ENCODE results near the gene FOXD1.

GRCh38 chr5:73452215-73452614 is 3.6 kb upstream of the FOXD1 start:
- TF ChIP-seq EP300 (IDR thresholded peaks at IDR 0.05) (no peak), POLR2A (IDR thresholded peaks at IDR 0.05) (no peak)
